ENCODE data around the gene BRINP1. TPM values are rescaled to one million over a fixed set of nuclear protein-coding genes. Genes with fewer than 3 reads are reported as not detected.

Gene BRINP1
- total and polyA plus RNA-seq, 2 donors (not counting 1 experiment from before 2014, with no cell fraction given): not detected

- no peak overlapping the region for H3K4me2 ChIP-seq (replicated peaks; ENCODE audit: low read depth, low read length, poor library complexity, severe bottlenecking)
- intact Hi-C loops (cut with micrococcal nuclease): no loop called here
- WGBS (ENCODE audit: insufficient coverage): 92% methylated on average over 2 of the region's 4 CpGs
These were observed 85.1 kb downstream of the BRINP1 start for GRCh38 chr9:119284118-119284517.

More at GRCh38 chr9:119284118-119284517, 85.1 kb downstream of the BRINP1 start:
- no peak for ATAC-seq (ENCODE audit: low read depth)
- H3K79me2 ChIP-seq (ENCODE audit: control insufficient read depth, insufficient read depth, low read length): no peaks in the 10 kb centered on the region
- Mint-ChIP-seq H3K27me3 (peaks cover 21% of the 10 kb centered on the region), H3K4me1 (no peaks in the 10 kb centered on the region), H3K27ac (no peak overlapping the region), H3K4me3 (no peak overlapping the region), H3K9me3 (ENCODE audit: insufficient read depth) (no peaks in the 10 kb centered on the region)
- no peaks in the 10 kb centered on the region for H3K36me3 ChIP-seq (replicated peaks in 1 of 2; ENCODE audit: control extremely low read depth in 1 of 2, control insufficient read depth in 1 of 2, extremely low read depth in 1 of 2, insufficient read depth in 2 of 2, low read length in 1 of 2)
- ChIA-PET POLR2A (no interaction called here), CTCF (no interaction called here)
- H2AFZ ChIP-seq (ENCODE audit: insufficient read depth, low read depth, low read length, poor library complexity, severe bottlenecking): no peak overlapping the region
- H3K9ac ChIP-seq (ENCODE audit: low read length): no peak overlapping the region
- no peaks in the 10 kb centered on the region for H4K20me1 ChIP-seq (ENCODE audit: control insufficient read depth, insufficient read depth, low read length, poor library complexity, severe bottlenecking)
- no peak overlapping the region for H3K27ac ChIP-seq (ENCODE audit: low read length in 2 of 2)
- H3K9me3 ChIP-seq (ENCODE audit: control extremely low read depth in 1 of 3, control insufficient read depth in 2 of 3, insufficient read depth in 1 of 3, low read length in 2 of 3): no peaks in the 10 kb centered on the region
- TF ChIP-seq EZH2 (IDR thresholded peaks at IDR 0.05; ENCODE audit: borderline replicate concordance, insufficient read depth, low read depth, low read length, poor library complexity, severe bottlenecking) (no peak), CTCF (IDR thresholded peaks at IDR 0.05) (no peak)
- DNase-seq: no peak
- H3K4me1 ChIP-seq (ENCODE audit: control insufficient read depth in 2 of 2, insufficient read depth in 2 of 2, low read length in 2 of 2): no peaks in the 10 kb centered on the region
- no peak overlapping the region for H3K4me3 ChIP-seq (ENCODE audit: control extremely low read depth in 1 of 5, extremely low read depth in 1 of 5, insufficient read depth in 1 of 5, low read depth in 2 of 5, low read length in 4 of 5)
- peaks cover 0 to 3% (median 0%) of the 10 kb centered on the region in 4 experiments for H3K27me3 ChIP-seq (replicated peaks in 1 of 4; ENCODE audit: control extremely low read depth in 1 of 4, control insufficient read depth in 3 of 4, insufficient read depth in 4 of 4, low read length in 3 of 4)
